Medulla oblongata (tissue), 1 donor: ENCODE data around the gene GH1.
"Not testable (repeated sequence)": the region's sequence is repeated elsewhere in the genome, so short reads cannot be mapped to it uniquely, and the experiment has no call there.

Experiments used
- DNase-seq: peaks from one replicate; pipeline ENCODE4 v3.0.0-alpha.2; 2015; ENCODE audit errors: extremely low spot score

The GH1 gene

GRCh38 chr17:63918789-63919305, at the start of gene GH1:
GH1 (minus strand) TSS chr17:63918839; CDS start chr17:63918776, 63 bp downstream.
- DNase-seq = not testable (repeated sequence)

- no peak for DNase-seq
These were observed 49.3 kb upstream of the GH1 start for GRCh38 chr17:63967953-63968352.

GRCh38 chr17:63966646-63967264, 48.1 kb upstream of the GH1 start:
- DNase-seq = no peak

- DNase-seq = no peak
These were observed 44.5 kb upstream of the GH1 start for GRCh38 chr17:63963123-63963522.

- DNase-seq = no peak
These were observed 43.7 kb upstream of the GH1 start for GRCh38 chr17:63962298-63962744.

- DNase-seq = no peak
These were observed 42.9 kb upstream of the GH1 start for GRCh38 chr17:63961355-63962212.

- no peak for DNase-seq
These were observed 41.8 kb upstream of the GH1 start for GRCh38 chr17:63960430-63960829.

- no peak for DNase-seq
These were observed 41.4 kb upstream of the GH1 start for GRCh38 chr17:63960006-63960405.

GRCh38 chr17:63956296-63956920, 37.8 kb upstream of the GH1 start:
- DNase-seq = no peak

- DNase-seq = no peak
These were observed 37.2 kb upstream of the GH1 start for GRCh38 chr17:63955791-63956190.

GRCh38 chr17:63955232-63955631, 36.6 kb upstream of the GH1 start:
- DNase-seq = no peak

- no peak for DNase-seq
These were observed 35.9 kb upstream of the GH1 start for GRCh38 chr17:63954402-63955063.

GRCh38 chr17:63950940-63951907, 32.6 kb upstream of the GH1 start:
- DNase-seq = no peak

GRCh38 chr17:63949576-63950250, 31.1 kb upstream of the GH1 start:
- DNase-seq = no peak

GRCh38 chr17:63948521-63948920, 29.9 kb upstream of the GH1 start:
- no peak for DNase-seq

- no peak for DNase-seq
These were observed 29.2 kb upstream of the GH1 start for GRCh38 chr17:63947711-63948330.

- peak; percentile 43 for DNase-seq
These were observed 28.1 kb upstream of the GH1 start for GRCh38 chr17:63946440-63947363.

GRCh38 chr17:63945784-63946439, 27.3 kb upstream of the GH1 start:
- DNase-seq = no peak
